Measurements from ENCODE around the gene PXYLP1.

Gene PXYLP1

DNA sequence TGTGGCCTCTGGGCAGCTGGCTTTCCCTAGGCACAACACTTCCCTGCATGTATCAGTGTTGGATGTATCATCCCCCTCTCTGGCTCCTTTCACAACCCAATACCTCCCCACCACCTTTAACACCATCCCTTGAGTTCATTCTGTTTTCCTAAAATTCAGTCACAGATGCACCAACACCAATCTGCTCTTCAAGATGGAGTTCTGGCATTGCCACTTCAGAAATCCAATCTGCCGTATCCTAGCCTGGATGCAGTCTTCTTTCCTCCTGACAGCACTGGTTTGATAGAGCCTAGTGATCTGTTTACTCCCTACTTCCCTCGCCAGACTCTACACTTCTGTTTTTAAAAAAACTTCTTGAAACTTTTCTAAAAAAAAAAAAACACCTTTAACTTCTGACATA is 21.7 kb downstream of the PXYLP1 start:
- DNase-seq = no peak

DNA sequence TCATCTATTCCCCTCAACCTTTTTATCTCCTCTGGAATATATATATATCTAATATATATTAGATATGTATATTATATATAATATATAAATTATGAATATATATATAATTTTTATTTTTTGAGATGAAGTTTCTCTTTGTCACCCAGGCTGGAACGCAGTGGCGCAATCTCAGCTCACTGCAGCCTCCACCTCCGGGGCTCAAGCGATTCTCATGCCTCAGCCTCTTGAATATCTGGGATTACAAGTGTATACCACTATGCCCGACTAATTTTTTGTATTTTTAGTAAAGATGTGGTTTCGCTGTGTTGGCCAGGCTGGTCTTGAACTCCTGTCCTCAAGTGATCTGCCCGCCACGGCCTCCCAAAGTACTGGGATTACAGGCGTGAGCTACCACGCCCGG is 22.2 kb downstream of the PXYLP1 start:
- no peak for DNase-seq

DNA sequence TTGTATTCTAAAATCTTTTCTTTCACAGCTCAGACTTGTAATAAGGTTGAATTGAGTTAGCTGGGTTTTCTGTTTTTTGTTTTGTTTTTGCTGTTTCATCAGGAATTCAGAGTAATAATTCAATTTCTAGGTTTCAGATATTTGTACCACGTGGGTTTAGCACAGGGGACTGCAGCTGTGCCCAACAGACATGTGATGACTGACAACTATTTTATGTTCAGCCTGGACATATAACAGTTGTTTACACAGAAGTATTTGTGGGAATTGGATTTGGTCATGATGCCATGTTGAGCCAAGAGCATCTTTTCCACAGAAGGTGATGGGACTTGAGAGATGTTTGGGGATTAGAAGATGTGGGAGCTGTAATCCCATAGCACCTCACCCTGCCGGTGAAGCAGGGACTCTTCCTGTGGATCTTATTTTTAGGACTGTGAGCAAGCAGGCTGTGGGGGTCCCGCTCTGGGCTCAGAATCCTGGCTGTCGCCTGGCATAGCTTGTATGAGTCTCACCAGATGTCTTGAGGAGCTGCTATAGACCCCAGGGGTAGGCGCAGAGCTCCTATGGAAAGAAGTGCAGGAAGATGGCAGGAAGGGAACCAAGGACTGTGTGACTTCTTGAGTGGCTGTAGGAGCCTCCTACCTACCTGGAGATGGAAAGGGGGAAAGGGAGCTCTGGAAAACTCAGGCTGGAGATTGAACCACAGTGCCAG is 23.7 kb downstream of the PXYLP1 start:
- peak; percentile 66 for DNase-seq

DNA sequence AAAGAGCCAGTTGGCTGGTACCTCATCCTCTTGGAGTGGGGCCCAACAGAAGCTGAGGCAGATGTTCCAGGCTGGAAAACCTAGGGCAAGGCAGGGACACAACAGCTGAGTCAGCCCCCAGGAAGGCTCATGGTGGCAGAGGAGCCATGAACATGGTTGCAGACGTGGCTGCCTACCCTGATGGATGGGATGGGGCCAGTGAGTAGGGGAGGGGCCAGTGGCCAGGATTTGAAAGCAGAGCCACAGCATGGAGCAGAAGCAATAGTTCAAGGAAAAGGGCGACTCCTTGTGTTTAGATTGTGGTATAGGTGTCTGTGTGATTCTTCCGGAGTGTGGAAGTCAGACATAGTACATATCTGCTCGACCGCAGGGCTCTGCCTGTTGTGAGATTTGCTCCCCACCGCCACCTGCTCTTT is 24.2 kb downstream of the PXYLP1 start:
- peak; percentile 98 for DNase-seq

DNA sequence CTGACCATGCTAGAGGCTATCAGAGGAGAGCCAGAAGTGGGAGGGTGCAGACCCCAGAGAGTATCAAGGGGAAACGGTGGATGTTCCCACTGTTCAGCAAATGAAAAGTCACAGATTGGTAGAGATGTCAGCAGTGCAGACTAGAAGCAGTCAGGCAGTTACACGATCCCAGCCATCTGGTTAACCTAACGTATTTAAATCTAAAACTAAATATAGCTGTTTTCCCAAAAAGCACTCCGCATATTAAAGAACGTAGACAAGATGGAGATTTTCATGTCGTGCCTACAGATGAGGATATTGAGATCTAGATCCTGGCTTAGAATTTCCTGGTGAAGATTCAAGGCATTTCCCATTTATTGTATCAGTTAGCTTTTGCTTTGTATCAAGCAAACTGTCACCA is 25.2 kb downstream of the PXYLP1 start:
- DNase-seq = peak; percentile 50

DNA sequence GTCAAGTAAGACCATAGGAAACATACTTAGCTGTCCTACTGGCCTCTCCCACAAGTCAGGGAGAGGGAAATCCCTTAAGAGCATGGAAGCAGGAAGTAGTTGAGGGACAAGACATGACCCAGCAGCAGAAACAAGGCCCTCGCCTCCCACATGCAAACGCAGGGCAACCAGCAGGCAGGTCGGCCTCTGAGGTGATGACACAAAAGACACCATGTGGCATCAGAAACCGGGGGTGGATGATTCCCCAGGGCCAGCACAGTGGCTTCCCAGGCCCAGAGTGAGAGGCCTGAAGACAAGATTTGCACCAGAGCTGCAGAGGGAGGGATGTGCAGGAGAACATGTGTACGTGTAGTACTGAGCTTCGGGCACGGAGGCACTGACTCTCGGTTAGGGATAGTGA is 26.3 kb downstream of the PXYLP1 start:
- DNase-seq = no peak

DNA sequence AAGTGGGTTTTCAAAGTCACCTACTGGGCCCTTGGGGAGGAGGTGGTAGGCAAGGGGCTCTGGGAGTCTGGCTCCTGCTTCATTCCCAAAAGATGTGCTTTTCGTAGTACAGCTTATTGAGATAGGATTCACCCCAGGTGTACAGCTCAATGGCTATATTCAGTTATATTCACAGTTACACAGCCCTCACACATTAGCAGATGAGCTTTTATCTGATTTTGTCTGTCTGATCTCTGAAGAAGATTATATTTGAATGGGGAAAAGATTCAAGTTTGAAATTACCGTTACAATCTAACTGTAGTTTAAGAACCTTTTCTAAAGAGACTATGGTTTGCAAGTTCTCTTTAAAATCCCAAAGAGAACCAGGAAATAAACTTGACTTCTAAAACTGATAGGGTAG is 27.3 kb downstream of the PXYLP1 start:
- DNase-seq = no peak

DNA sequence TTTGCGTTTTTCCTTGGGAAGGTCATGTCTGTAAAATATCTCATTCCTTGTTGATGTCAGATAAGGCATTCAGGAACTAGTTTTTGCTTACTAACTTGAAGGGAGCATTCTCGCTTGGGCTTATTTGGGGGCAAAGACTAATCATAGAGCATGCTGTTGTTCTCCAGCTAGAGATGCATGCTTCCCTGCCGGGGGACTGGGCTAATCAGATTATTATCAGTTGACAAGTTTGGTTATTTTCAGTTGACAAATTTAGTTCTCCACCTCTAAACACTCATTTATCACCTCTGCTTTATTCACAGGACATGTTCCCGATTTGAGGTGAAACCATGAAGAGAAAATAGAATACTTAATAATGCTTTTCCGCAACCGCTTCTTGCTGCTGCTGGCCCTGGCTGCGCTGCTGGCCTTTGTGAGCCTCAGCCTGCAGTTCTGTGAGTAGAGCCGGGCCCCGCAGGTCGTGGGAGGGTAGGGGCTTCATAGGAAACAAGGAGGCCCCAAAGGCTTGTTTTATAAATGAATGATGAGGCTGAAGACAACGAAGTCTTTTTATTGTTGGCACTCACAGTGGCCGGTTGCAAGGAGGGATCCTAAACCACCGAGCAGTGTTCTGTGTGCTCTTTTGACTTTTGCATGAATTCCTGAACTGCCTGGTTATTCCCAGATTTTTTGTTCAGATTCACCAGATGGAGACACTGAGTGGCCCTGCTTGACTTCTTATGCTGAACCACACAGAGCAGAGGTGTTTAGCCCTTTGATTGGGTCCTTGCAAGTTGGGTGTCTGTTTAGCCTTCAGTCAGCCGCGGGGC is 28.4 kb downstream of the PXYLP1 start:
- no peak for DNase-seq

DNA sequence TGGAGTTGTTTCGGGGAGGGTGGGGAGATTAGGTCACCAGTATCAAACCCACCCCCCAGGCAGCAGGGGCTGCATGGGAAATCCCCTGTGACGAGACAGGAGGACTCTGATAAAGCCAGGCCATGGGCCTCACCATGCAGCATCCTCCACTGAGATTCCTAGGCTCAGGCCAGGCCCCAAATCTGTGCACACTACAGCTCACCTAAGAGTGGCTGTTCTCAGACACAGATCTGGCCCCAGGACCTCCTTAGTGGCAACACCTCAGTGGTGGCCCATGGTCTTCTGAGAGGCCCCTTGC is 29.0 kb downstream of the PXYLP1 start:
- no peak for DNase-seq

DNA sequence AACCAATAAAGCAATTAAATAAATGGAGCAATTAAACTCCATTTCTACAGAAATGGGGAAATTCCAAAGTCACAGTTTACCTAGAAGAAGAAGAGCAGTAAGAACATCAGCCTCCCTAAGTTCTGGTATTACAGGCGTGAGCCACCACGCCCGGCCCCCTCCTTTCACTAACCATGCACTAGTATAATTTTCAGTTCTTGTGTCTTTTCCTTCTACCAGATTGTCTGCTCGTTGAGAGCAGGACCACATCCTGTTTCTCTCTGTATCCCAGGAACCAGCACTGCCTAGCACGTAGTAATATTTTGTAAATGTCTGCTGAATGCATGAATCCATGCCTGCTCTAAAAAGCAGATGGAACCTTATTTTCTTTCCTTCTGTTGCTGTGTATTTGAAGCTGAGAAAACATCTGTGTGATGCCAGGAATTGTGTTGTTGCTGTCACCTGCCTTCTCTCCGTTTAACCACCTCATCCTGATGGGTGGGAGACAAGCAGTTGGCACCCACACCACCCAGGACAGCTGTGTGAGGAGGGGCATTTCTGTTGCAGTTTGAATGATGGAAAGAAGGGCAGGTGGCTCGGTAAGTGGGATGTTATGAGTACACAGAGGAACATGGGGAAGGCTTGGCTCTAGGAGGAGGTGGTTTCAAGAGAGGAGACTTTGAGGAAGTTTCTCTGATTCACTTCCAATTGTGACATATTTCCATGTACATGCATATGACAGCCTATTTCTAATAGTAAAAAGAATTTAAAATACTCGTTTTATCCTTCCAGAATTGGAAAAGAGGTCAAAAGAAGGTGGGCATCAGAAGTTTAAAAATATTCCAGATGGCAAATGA is 30.1 kb downstream of the PXYLP1 start:
- peak; percentile 97 for DNase-seq

DNA sequence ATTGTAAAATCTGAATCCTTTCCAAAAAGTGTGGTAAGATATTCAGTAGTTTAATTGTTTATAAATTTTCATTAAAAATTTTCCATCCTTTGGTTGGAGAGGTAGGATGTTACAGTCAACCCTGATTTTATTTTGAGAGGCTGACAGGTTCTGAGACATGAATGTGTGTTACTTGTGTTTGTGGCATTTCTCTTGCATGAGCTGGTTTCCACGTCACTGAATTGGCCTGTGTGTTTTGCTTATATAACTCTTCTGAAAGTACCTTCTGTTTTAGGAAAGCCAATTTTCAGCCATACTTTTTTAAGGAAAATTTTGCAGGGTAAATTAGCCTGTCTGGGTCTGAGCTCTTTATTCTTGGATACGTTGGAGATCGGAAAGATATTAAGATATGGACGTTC is 30.7 kb downstream of the PXYLP1 start:
- DNase-seq = peak; percentile 17

DNA sequence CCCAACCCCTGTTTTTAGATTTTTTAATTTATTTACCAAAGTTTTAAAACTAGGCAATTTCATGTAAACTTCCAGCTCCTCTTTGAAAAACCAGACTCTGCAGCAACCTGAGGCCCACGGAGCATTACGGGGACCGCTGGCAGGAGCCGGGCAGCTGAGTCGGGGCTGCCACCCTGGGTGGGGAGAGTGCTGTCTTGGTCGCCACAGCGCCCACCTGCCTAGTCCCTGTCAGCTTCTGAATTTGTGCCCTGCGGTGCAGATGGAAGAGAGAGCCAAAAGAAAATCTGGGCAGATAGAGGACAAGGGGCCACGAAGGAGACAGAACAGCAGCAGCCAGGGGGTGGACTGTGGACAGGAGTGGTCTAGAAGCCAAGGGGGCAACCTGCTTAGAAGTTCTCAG is 34.6 kb downstream of the PXYLP1 start:
- no peak for DNase-seq

DNA sequence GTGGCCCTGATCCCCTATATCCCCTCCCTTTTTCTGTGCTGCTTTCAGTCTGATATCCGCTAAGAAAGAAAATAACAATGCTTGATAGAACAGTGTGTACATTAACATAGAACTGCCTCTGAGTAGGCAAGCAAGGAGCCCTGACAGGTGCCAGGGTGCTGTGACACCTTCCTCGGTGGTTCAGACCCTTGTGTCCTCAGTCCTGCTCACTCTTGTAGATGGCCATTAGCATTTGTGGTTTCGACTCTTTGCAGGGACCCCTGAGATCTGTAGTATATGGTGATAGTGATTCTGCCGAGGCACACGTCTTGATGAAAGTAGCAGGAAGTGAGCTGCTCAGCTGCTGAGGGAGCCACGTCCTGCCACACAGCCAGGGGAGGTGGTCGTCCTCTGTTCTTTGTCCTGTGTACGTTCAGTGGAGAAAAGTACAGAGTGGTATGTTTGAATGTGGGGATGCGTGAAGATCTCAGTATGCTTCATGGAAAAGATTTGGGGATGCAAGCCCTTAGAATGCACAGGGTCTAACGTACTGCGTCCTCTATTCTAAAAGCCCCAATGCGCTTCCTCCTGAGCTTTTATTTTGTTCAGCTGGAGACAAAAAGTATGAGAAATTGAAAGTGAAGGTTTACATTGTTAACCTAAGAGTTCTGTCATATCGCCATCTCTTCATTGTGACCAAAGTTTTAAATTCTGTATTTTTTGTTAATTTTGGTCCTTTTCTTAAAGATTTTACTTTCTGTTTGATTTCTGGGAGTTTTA is 35.4 kb downstream of the PXYLP1 start:
- DNase-seq = no peak

DNA sequence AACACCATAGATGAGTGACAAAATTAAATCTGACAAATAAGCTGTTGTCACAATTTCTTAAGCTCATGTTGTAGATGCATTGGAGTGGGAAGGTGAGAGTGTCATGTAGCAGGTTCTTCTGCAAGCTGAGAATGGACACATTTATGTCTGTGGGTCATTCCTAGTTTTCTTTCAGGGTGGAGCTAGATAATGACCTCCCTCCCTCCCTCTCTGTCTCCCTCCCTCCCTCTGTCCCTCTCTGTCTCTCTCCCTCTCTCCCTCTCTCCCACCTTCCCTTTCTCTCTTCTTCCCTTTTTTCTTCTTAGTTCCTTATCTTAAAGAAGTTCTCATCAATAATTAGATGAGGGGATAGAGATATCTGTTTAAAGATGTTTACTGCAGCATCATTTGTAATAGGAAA is 36.0 kb downstream of the PXYLP1 start:
- no peak for DNase-seq

DNA sequence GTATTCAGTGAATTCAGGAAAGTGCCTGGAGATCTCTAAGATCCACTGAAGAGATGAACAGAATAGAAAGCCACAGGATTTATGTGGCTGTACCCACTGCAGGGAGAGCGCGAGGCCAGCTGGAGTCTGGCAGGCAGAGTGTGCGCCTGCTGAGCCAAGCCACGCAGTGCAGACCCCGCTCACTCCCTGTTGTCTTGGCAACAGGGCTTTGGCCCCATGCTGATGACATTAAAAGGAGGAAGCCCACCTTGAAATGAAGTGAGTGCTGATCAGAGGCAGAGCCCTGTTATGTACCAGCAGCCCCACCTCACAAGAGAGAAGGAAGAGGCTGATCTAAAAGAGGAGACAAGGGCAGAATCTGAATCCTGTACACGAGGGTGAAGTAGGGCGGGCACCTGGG is 36.7 kb downstream of the PXYLP1 start:
- no peak for DNase-seq

DNA sequence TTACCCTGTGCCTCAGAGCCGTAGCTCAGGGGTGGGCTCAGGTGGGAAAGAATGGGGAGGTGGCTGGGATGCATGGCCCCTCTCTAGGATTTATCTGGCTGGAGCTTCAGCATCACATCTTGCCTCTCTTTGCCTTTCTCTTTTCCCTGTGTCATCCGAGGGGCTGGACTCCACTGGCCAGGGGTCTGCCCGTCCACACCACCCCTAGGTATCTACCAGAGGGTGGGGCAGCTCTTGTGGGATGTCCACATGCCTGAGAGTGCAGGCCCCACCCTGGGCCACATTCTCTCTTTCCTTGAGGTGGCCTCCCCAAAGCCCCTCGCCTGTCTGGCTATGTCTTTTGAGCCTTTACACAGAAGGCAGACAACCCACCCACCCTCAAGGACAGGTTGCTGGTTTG is 37.2 kb downstream of the PXYLP1 start:
- no peak for DNase-seq

DNA sequence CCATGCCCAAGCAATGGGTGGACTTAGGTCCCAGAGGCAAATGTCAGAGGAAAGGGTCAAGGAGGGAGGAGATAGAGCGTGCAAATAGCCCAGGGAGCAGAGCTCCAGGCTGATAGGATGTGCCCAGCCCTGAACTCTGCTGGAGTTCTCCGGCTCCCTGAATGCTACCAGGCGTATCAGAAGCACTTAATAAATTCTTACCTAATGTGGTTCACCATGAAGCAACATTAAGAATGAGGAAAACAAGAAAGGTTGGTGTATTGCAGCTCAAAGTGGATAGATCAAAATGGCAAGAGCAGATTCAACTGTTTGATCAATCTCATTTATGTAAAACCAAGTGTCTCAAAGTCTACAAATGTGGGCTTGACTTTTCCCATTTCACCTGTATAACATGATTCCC is 38.3 kb downstream of the PXYLP1 start:
- no peak for DNase-seq

DNA sequence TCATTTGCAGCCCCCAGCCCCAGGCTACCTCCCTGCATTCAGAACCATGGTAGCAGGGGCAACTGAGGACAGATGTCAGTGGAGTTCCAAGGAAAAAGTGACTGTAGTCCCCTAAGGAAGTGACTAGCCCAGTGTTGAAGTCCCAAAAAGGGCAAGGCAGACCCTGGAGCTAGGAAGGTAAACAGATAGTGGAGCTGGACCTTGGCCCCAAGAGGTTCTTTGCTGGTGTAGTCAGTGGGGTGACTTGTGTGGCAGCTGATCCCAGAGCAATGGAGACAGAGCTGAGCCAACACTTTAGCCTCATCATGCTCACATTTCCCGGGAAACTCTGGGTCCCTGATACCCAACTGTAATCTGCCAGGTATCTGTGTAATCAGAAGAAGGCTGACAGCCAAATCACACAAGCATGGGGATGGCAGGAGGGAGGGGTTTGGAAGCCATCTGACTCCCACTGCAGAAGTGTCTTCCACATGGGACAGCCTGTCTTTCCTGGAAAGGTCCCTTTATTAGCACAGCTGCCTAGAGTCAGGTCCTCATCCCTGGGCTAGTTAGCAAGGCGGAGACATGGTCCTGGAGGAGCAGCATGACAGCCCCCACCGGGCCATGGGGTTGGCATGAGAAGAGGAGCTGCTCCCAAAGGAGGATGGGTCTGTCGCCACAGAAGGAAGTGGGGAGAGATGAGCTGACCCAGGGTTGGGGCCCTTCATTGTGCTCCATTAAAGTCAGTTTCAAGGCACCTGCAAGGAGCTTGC is 39.8 kb downstream of the PXYLP1 start:
- DNase-seq = peak; percentile 31

DNA sequence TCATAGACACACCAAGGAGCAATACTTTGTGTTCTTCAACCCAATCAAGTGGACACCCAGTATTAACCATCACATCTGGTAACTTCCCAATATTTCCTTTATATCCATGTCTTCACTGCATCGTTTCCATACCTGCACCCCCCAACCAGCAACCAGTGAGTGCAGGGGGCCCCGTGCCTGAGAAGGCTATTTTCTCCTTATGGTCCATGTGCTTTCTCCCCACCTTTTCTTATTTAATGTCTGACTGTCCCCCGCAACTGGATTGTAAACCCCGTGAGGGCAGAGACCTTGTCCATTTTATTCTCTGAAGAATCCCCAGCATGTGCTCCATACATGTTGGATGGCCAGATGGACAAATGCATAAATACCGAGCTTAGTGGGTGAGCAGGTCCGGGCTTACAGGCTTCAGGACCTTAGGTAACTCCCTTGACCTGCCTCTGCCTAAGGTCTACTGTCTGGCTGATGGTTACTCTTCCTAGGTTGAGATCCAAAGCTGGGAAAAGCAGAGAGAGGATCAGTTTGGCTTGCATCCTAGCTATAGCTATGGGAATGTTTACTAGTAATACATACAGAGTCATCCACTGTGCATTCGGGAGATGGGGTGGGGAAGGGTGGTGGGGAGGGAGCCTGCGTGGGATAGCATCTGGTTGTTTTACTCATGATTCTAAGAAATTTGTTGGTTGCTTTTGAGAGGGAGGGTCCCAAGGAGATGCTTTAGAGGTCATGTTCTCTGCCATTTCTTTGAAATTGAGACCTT is 41.5 kb downstream of the PXYLP1 start:
- DNase-seq = no peak

DNA sequence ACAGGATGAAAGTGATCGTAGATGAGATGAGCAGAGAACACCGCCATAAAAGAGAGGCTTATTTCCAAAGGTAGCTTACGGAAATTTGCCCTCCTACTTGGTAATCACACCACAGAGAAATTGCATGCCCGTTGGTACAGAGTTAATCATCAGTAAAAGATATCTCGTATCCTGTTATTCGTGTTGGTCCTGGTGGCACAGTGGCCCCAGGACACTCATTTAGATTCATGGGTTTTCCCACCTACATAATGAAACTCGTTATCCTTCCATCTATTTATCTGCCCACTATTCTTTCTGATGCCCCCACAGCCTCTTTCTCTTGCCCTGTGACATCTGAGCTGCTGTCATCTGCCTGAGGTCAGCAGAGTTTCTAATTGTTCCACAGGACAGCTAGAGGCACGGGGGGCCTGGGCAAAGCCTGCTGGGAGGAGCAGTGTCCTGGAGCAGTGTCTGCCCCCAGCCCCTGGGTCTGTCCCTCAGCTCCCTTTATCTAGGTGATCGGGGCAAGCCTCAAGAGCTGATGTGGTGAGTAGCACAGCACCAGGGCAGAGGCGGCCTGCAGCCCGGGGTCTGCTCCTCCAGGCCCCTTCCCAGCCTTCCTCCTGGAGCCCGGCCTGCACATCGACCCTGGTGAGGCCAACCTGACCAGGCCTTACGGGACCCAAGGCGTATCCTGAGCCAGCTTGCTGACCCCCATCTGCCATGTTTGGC is 42.2 kb downstream of the PXYLP1 start:
- no peak for DNase-seq

Measured in NCI-H1694 treated with DMSO at 0.1 percent for 48 hours (cell line).